Measurements from ENCODE around the gene PPM1L. TPM values are rescaled to one million over a fixed set of nuclear protein-coding genes. Genes with fewer than 3 reads are reported as not detected.

The PPM1L gene
- total RNA-seq, 1 experiment from 2014 or later, result 5.0 TPM

DNA sequence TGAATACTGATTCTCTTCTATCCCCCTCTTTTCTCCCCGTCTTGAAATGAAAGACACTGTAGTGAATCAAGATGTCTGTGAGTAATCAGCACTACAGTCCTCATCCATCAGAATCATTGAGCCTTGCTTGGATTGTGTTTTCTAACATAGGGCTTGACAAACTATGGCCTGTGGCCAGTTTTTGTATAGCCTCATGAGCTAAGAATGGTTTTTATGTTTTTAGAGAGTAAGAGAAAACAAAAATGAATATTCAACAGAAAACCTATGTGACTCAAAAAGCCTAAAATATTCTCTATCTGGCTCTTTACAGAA lies 55.2 kb downstream of the PPM1L start:
- no peaks in the 10 kb centered on the region for H3K4me1 ChIP-seq (replicated peaks; ENCODE audit: insufficient read depth)
- H3K79me2 ChIP-seq (ENCODE audit: low read depth), result no peaks in the 10 kb centered on the region
- H3K9me2 ChIP-seq (ENCODE audit: insufficient read depth), result 0 out of 2 replicates have a peak, but pooled peaks cover under 1% of the 10 kb centered on the region
- H3F3A ChIP-seq (ENCODE audit: insufficient read depth, low read depth), result no peaks in the 10 kb centered on the region
- H3K4me2 ChIP-seq, result no peak overlapping the region
- ChIA-PET CTCF (interaction anchor here (0.6 kb wide), 1 partner anchor 86 kb away, joined by 3 read pairs; no protein-coding TSS in a partner anchor), POLR2A (ENCODE audit: unreplicated experiment) (no interaction called here)
- H3K36me3 ChIP-seq (ENCODE audit: low read depth), result no peaks in the 10 kb centered on the region
- no peaks in the 10 kb centered on the region; the same call in 1 of the 2 replicates for H4K20me1 ChIP-seq (ENCODE audit: insufficient read depth)
- intact Hi-C loops (cut with micrococcal nuclease; ENCODE audit: unreplicated experiment), result no loop called here
- no peak overlapping the region for H2AFZ ChIP-seq
- no TSS peak for BruUV-seq (replicated peaks)
- no peak overlapping the region for H3K27ac ChIP-seq
- DNase-seq, result no peak
- no peaks in the 10 kb centered on the region for H3K27me3 ChIP-seq (ENCODE audit: insufficient read depth, low read depth)
- no peak overlapping the region for H3K4me3 ChIP-seq
- H3K9me3 ChIP-seq (ENCODE audit: insufficient read depth, low read depth), result no peaks in the 10 kb centered on the region
- TF ChIP-seq, protein P1, sequence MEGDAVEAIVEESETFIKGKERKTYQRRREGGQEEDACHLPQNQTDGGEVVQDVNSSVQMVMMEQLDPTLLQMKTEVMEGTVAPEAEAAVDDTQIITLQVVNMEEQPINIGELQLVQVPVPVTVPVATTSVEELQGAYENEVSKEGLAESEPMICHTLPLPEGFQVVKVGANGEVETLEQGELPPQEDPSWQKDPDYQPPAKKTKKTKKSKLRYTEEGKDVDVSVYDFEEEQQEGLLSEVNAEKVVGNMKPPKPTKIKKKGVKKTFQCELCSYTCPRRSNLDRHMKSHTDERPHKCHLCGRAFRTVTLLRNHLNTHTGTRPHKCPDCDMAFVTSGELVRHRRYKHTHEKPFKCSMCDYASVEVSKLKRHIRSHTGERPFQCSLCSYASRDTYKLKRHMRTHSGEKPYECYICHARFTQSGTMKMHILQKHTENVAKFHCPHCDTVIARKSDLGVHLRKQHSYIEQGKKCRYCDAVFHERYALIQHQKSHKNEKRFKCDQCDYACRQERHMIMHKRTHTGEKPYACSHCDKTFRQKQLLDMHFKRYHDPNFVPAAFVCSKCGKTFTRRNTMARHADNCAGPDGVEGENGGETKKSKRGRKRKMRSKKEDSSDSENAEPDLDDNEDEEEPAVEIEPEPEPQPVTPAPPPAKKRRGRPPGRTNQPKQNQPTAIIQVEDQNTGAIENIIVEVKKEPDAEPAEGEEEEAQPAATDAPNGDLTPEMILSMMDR (conservative IDR thresholded peaks at IDR 0.05), result no peak
- TF ChIP-seq EZH2 (IDR thresholded peaks at IDR 0.05; ENCODE audit: low read depth), result no peak

DNA sequence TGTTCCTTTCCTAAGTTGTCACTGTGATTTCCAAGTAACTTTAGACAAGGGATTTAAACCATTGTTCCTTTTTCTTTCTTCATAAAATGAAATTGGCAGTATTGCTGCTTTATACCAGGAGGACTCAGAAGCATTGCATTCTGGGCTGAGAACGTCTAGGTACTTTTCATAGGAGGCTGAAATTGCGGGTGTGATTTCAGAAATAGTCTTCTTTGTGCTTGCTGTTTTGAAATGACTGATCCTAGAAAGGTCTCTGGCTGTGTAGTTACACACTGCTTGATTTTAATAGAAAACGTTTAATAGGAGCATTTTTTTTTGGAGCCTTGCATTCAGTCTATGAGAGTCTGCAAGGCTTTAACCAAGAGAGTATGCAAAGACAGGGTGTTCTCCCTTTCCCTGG lies 56.3 kb downstream of the PPM1L start:
- Histone ChIP-seq H3K27me3 (ENCODE audit: insufficient read depth, low read depth) (no peaks in the 10 kb centered on the region), H3K27ac (no peak overlapping the region), H4K20me1 (ENCODE audit: insufficient read depth) (no peaks in the 10 kb centered on the region; the same call in 1 of the 2 replicates), H3K79me2 (ENCODE audit: low read depth) (no peaks in the 10 kb centered on the region), H3K4me3 (no peak overlapping the region), H3K36me3 (ENCODE audit: low read depth) (no peaks in the 10 kb centered on the region), H3K4me2 (no peak overlapping the region), H3K4me1 (replicated peaks; ENCODE audit: insufficient read depth) (no peaks in the 10 kb centered on the region), H3F3A (ENCODE audit: insufficient read depth, low read depth) (no peaks in the 10 kb centered on the region), H3K9me3 (ENCODE audit: insufficient read depth, low read depth) (no peaks in the 10 kb centered on the region), H2AFZ (no peak overlapping the region), H3K9me2 (ENCODE audit: insufficient read depth) (0 out of 2 replicates have a peak, but pooled peaks cover 6% of the 10 kb centered on the region)
- POLR2A ChIA-PET (ENCODE audit: unreplicated experiment), result no interaction called here
- BruUV-seq (replicated peaks), result no TSS peak
- DNase-seq, result no peak
- no peak for TF ChIP-seq EZH2 (IDR thresholded peaks at IDR 0.05; ENCODE audit: low read depth)
- TF ChIP-seq, protein P1 (conservative IDR thresholded peaks at IDR 0.05), result no peak
- intact Hi-C loops (cut with micrococcal nuclease; ENCODE audit: unreplicated experiment), result no loop called here
- CTCF ChIA-PET, result no interaction called here

DNA sequence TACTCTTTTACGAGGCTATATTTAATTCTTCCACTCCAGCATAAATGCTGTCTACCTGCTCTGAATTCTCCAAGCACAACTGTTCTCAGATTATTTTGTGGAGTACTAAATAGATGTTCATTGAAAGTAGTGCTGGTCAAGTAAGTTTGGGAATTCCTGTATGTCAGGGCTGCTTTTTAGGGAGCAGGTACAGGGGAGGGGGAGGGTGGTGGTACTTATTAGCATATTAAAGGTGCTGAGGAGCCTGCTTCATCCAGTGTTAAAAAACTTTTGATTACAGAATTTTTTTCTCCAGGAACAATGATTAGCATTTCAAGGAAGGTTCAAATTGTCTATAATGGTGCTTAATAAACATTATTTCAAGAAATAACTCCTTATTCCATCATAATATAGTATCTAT lies 59.2 kb downstream of the PPM1L start:
- H3K27me3 ChIP-seq (ENCODE audit: insufficient read depth, low read depth), result no peaks in the 10 kb centered on the region
- no peaks in the 10 kb centered on the region for H3K36me3 ChIP-seq (ENCODE audit: low read depth)
- no peaks in the 10 kb centered on the region for H3K79me2 ChIP-seq (ENCODE audit: low read depth)
- H3K9me3 ChIP-seq (ENCODE audit: insufficient read depth, low read depth), result no peaks in the 10 kb centered on the region
- CTCF ChIA-PET, result no interaction called here
- H3K27ac ChIP-seq, result no peak overlapping the region
- no peaks in the 10 kb centered on the region for H3F3A ChIP-seq (ENCODE audit: insufficient read depth, low read depth)
- intact Hi-C loops (cut with micrococcal nuclease; ENCODE audit: unreplicated experiment), result no loop called here
- H2AFZ ChIP-seq, result no peak overlapping the region
- no peak for TF ChIP-seq EZH2 (IDR thresholded peaks at IDR 0.05; ENCODE audit: low read depth)
- TF ChIP-seq, protein P1 (conservative IDR thresholded peaks at IDR 0.05), result no peak
- 0 out of 2 replicates have a peak, but pooled peaks cover 6% of the 10 kb centered on the region for H3K9me2 ChIP-seq (ENCODE audit: insufficient read depth)
- no peaks in the 10 kb centered on the region; the same call in 1 of the 2 replicates for H4K20me1 ChIP-seq (ENCODE audit: insufficient read depth)
- H3K4me2 ChIP-seq, result no peak overlapping the region
- DNase-seq, result no peak
- H3K4me1 ChIP-seq (replicated peaks; ENCODE audit: insufficient read depth), result no peaks in the 10 kb centered on the region
- H3K4me3 ChIP-seq, result no peak overlapping the region
- BruUV-seq (replicated peaks), result no TSS peak
- POLR2A ChIA-PET (ENCODE audit: unreplicated experiment), result no interaction called here

Data from PC-9 (cell line).